Bronchial epithelial cell (primary cell): ENCODE data around the gene NRXN3. TPM values are rescaled to one million over a fixed set of nuclear protein-coding genes. Genes with fewer than 3 reads are reported as not detected.
"Not testable (repeated sequence)": the region's sequence is repeated elsewhere in the genome, so short reads cannot be mapped to it uniquely, and the experiment has no call there.

Experiments
- DNase-seq: peaks from one replicate; pipeline ENCODE4 v3.0.0-alpha.2; 2010; ENCODE audit warnings: low read depth
- FAIRE-seq: peaks from 2 replicates; lab custom pipeline; 2011; peaks lifted over from hg19 to GRCh38; lab: Jason Lieb, UNC
- H3K27me3 ChIP-seq: 2 replicates; pipeline ENCODE4 v1.5.1; 2011; ENCODE audit warnings: low read length; ENCODE audit not compliant: control insufficient read depth, insufficient read depth
- H3K36me3 ChIP-seq: 2 replicates; pipeline ENCODE4 v1.5.1; 2011; ENCODE audit warnings: low read length; ENCODE audit not compliant: control insufficient read depth, insufficient read depth
- H3K4me3 ChIP-seq: 2 replicates; pipeline ENCODE4 v1.5.1; 2011; ENCODE audit warnings: mild to moderate bottlenecking, low read depth, low read length, control low read depth
- total RNA-seq: library from RNA; depleted of rRNA; stranded (reverse); fragments of >200 nt; gene quantifications from 2 replicates; pipeline ENCODE4 v1.2.1, GENCODE V29; 2014
- TF ChIP-seq, protein P1 (sequence below): IDR thresholded peaks from 2 replicates; pipeline ENCODE4 v1.5.1; 2011; ENCODE audit warnings: mild to moderate bottlenecking, moderate library complexity, low read length, control low read depth, inconsistent platforms; ENCODE audit not compliant: insufficient read depth, severe bottlenecking

Gene NRXN3
- total RNA-seq, 1 donor from 2014 or later = under 0.01 TPM

DNA sequence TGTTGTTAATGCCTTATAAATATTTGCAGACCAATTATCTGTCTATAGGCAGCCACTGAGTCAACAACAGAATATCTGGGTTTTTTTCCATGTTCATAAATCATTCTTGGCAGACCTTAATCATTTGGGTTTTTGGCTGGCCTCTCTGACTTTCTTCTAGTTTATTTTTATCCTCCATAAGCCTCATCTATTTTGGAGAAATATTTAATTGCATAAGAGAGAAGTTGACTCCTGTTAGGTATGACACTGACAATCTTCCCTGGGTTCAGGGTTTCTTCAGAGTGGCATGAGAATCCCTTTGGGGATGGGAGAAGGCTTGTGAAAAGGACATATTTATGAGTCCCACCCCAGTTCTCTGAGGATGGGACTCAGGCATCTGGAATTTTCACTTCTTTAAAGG lies 299.8 kb downstream of the NRXN3 start:
- FAIRE-seq (no peak), DNase-seq (no peak)
- Histone ChIP-seq H3K4me3 (no peak overlapping the region), H3K27me3 (no peaks in the 10 kb centered on the region), H3K36me3 (no peaks in the 10 kb centered on the region)
- TF ChIP-seq, protein P1, sequence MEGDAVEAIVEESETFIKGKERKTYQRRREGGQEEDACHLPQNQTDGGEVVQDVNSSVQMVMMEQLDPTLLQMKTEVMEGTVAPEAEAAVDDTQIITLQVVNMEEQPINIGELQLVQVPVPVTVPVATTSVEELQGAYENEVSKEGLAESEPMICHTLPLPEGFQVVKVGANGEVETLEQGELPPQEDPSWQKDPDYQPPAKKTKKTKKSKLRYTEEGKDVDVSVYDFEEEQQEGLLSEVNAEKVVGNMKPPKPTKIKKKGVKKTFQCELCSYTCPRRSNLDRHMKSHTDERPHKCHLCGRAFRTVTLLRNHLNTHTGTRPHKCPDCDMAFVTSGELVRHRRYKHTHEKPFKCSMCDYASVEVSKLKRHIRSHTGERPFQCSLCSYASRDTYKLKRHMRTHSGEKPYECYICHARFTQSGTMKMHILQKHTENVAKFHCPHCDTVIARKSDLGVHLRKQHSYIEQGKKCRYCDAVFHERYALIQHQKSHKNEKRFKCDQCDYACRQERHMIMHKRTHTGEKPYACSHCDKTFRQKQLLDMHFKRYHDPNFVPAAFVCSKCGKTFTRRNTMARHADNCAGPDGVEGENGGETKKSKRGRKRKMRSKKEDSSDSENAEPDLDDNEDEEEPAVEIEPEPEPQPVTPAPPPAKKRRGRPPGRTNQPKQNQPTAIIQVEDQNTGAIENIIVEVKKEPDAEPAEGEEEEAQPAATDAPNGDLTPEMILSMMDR = no peak

DNA sequence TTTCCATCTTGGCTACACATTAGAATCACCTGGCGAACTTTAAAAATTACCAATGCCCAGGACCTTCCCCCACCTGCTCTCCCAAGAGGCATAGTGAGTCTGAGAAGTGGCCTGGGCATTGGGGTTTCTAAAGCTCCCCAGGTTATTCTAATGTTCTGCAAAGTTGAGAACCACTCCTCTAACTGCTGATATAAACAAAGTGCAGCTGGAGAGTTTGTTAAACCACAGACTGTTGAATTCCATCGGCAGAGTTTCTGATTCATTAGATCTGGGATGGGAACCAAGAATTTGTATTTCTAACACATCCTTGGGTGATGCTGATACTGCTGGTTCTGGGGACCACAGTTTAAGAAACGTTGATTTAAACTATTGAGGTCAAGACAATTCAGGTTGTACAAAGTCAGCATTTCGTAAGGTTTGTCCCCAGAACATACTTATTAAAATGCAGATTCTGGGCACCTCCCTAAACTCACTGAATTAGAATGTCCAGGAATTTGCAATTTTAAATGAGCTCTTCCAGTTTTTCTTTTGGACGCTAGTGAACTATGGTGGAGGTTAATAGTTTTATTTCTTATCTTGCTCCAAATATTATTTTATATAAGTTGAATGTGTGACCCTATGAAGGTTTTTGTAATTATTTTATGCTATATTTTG lies 309.1 kb downstream of the NRXN3 start:
- TF ChIP-seq, protein P1 = no peak
- FAIRE-seq (no peak), DNase-seq (no peak)
- no peaks in the 10 kb centered on the region for H3K27me3 ChIP-seq
- no peaks in the 10 kb centered on the region for H3K36me3 ChIP-seq
- no peak overlapping the region for H3K4me3 ChIP-seq

DNA sequence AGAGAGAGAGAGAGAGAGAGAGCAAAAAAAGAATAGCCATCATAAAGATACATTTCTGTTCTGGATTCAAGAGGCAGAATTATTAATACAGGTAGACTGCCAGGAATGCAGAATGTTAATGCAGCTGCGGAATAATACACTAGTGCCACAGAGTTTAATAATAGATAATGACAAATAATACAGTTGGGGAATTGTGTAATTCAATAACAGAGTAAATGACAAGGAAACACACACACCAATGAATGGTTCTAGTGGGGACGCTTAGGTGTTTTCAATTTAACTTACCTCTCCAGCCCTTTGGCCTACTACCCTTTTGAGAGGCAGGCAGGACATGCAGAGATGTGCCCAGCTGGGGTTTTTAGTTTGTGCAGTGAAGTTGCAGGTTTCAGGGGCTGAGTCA lies 313.9 kb downstream of the NRXN3 start:
- no peak for DNase-seq
- no peak overlapping the region for H3K4me3 ChIP-seq
- no peaks in the 10 kb centered on the region for H3K27me3 ChIP-seq
- no peaks in the 10 kb centered on the region for H3K36me3 ChIP-seq
- FAIRE-seq = no peak
- TF ChIP-seq, protein P1 = no peak

DNA sequence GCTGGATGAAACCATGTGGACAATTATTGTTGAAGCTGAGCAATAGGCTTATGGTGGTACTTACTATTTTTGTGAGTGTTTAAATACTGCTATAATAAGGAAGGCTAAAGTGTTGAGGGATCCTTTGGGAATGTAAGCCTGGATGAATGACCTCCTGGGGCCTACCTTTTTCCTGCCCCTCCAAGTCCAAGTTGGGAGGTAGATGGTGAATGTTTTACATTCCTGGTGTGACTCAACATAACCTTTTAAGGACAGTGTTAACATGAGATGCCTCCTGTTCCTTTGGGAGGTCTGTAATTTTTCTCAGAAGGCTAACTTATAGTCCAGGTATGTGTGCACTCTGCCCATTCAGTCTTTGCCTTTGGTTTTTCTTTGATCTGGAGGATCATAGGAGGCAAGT lies 315.9 kb downstream of the NRXN3 start:
- no peak overlapping the region for H3K4me3 ChIP-seq
- FAIRE-seq = no peak
- H3K36me3 ChIP-seq = no peaks in the 10 kb centered on the region
- DNase-seq = no peak
- TF ChIP-seq, protein P1 = no peak
- no peaks in the 10 kb centered on the region for H3K27me3 ChIP-seq

DNA sequence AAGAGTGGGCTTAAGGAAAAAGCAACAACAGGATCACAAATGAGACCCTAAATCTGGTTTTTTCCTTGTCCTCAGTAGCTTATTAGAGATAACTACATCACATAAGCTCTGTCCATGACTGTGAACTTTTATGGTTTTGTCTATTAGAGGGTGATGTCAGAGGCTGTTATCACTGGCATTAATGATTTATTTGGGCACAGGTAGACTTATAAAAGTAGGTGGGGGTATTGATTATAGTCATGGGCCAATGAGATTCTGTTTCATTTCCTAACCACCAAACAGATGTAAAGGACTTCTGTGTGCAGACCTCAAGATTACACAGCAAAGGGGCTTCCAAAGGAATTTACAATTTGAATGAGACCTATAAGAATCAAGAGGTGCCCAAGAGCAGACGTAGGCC lies 316.4 kb downstream of the NRXN3 start:
- no peaks in the 10 kb centered on the region for H3K27me3 ChIP-seq
- TF ChIP-seq, protein P1 = no peak
- FAIRE-seq = no peak
- H3K4me3 ChIP-seq = no peak overlapping the region
- no peaks in the 10 kb centered on the region for H3K36me3 ChIP-seq
- no peak for DNase-seq

DNA sequence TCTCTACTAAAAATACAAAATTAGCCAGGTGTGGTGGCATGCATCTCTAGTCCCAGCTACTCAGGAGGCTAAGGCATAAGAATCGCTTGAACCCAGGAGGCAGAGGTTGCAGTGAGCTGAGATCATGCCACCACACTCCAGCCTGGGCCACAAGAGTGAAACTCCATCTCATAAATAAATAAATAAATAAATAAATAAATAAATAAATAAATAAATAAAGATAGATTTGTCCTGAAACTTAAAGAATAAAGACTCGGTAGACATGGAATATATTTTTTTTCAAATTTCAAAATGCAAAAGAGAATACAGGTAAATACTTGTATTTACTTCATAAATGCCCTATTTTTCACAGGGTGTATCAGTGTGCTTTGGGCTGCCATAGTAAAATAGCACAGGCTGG lies 317.4 kb downstream of the NRXN3 start:
- not testable (repeated sequence) for H3K27me3 ChIP-seq, FAIRE-seq, DNase-seq, H3K36me3 ChIP-seq, H3K4me3 ChIP-seq
